Osteoblast (primary cell): Measurements from ENCODE around the gene TMEM204. TPM values are rescaled to one million over a fixed set of nuclear protein-coding genes. Genes with fewer than 3 reads are reported as not detected.

Experiments used
- DNase-seq: peaks from one replicate; pipeline ENCODE4 v3.0.0; 2011; ENCODE audit warnings: low spot score, mixed read lengths; ENCODE audit not compliant: insufficient read length; ENCODE audit errors: missing footprints
- H2AFZ ChIP-seq: 2 replicates; pipeline ENCODE4 v1.6.0; 2011; ENCODE audit warnings: mild to moderate bottlenecking, low read length
- H3K27ac ChIP-seq: 2 replicates; pipeline ENCODE4 v1.5.1; 2011; ENCODE audit warnings: mild to moderate bottlenecking, low read depth, low read length, moderate library complexity
- H3K27me3 ChIP-seq: 2 replicates; pipeline ENCODE4 v1.6.0; 2012; ENCODE audit warnings: mild to moderate bottlenecking, control low read depth, inconsistent platforms, low read length, moderate library complexity; ENCODE audit not compliant: insufficient read depth
- H3K36me3 ChIP-seq: 2 replicates; pipeline ENCODE4 v1.5.1; 2011; ENCODE audit warnings: mild to moderate bottlenecking, low read length, control low read depth, moderate library complexity; ENCODE audit not compliant: insufficient read depth
- H3K4me1 ChIP-seq: 2 replicates; pipeline ENCODE4 v1.5.1; 2011; ENCODE audit warnings: mild to moderate bottlenecking, low read length, control low read depth, moderate library complexity; ENCODE audit not compliant: insufficient read depth
- H3K4me2 ChIP-seq: 2 replicates; pipeline ENCODE4 v1.6.0; 2011; ENCODE audit warnings: mild to moderate bottlenecking, low read length; ENCODE audit not compliant: insufficient read depth
- H3K4me3 ChIP-seq: fragments of 200-600 bp; sonication (generic); 3 replicates; pipeline ENCODE4 v1.5.1; 2012; ENCODE audit warnings: mild to moderate bottlenecking, low read length, inconsistent platforms; ENCODE audit not compliant: insufficient read depth
- H3K79me2 ChIP-seq: 2 replicates; pipeline ENCODE4 v1.6.0; 2012; ENCODE audit warnings: mild to moderate bottlenecking, low read length, control low read depth, inconsistent platforms; ENCODE audit not compliant: insufficient read depth
- H3K9me3 ChIP-seq: 2 replicates; pipeline ENCODE4 v1.5.1; 2011; ENCODE audit warnings: low read depth, low read length, control low read depth
- H4K20me1 ChIP-seq: 2 replicates; pipeline ENCODE4 v1.6.0; 2012; ENCODE audit warnings: mild to moderate bottlenecking, low read length, control low read depth; ENCODE audit not compliant: insufficient read depth
- CTCF ChIP-seq: IDR thresholded peaks from 2 replicates; pipeline ENCODE4 v1.5.1; 2011; ENCODE audit warnings: mild to moderate bottlenecking, low read depth, low read length, moderate library complexity; ENCODE audit errors: extremely low read depth
- total RNA-seq: library from RNA; depleted of rRNA; stranded (reverse); fragments of >200 nt; gene quantifications from 2 replicates; pipeline ENCODE4 v1.2.3, GENCODE V29; 2012

Gene TMEM204
- total RNA-seq, 1 donor, result 8.3 TPM

- TF ChIP-seq CTCF, result no peak
- DNase-seq, result no peak
- Histone ChIP-seq H3K36me3 (peaks cover 10% of the 10 kb centered on the region), H3K9me3 (no peaks in the 10 kb centered on the region), H3K4me1 (peaks cover 9% of the 10 kb centered on the region), H3K27me3 (no peaks in the 10 kb centered on the region), H3K4me3 (no peak overlapping the region), H3K4me2 (no peak overlapping the region), H4K20me1 (peaks cover 7% of the 10 kb centered on the region), H3K79me2 (peaks cover 26% of the 10 kb centered on the region), H2AFZ (no peak overlapping the region), H3K27ac (no peak overlapping the region)
Observed at GRCh38 chr16:1491327-1491726, 42.1 kb upstream of the TMEM204 start.

DNA sequence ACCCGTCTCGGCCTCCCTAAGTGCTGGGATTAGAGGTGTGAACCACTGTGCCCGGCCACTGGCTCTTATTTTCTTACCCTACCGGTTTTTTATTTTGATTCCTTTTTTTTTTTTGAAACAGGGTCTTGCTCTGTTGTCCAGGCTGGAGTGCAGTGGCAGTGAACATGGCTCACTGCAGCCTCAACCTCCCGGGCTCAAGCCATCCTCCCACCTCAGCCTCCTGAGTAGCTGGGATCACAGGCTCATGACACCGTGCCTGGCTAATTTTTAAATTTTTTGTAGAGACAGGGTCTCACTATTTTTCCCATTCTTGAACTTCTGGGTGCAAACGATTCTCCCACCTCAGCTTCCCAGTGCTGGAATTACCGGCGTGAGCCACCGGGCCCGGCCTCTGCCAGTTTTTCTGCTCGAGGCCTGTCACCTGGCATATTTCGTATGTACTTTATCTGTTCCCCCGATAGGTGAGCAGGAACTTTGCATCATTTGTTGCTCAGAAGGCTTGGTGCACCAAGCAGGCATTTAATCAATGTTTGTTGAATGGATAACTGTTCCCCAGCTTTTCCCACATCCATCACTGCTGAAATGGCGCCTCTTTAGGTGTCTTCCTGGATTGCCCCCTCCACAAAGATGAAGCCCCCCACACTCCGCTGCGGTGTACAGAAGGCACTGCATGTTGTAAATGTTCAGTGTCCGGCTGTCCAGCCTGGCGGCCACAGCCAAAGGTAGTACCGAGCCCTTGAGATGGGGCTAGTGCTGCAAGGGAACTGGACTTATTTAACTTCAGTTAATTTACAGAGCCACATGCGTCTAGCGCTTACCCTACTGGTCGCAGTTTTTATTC lies 41.2 kb upstream of the TMEM204 start:
- Histone ChIP-seq H3K4me1 (peaks cover 9% of the 10 kb centered on the region), H2AFZ (peak overlapping the region; percentile 100), H3K4me3 (peak overlapping the region; percentile 85), H3K79me2 (peaks cover 36% of the 10 kb centered on the region), H3K36me3 (peaks cover 12% of the 10 kb centered on the region), H3K27ac (peak overlapping the region; percentile 84), H4K20me1 (peaks cover 7% of the 10 kb centered on the region), H3K9me3 (no peaks in the 10 kb centered on the region), H3K27me3 (no peaks in the 10 kb centered on the region), H3K4me2 (peak overlapping the region; percentile 95)
- no peak for DNase-seq
- no peak for TF ChIP-seq CTCF

- H4K20me1 ChIP-seq, result peaks cover 7% of the 10 kb centered on the region
- no peaks in the 10 kb centered on the region for H3K27me3 ChIP-seq
- H3K27ac ChIP-seq, result peak within 1 kb of the TSS; percentile 84
- DNase-seq, result peak; percentile 100
- H3K4me3 ChIP-seq, result peak within 1 kb of the TSS; percentile 85
- no peaks in the 10 kb centered on the region for H3K9me3 ChIP-seq
- peaks cover 14% of the 10 kb centered on the region for H3K36me3 ChIP-seq
- TF ChIP-seq CTCF, result no peak
- H3K4me2 ChIP-seq, result peak within 1 kb of the TSS; percentile 97
- peaks cover 38% of the 10 kb centered on the region for H3K79me2 ChIP-seq
- H2AFZ ChIP-seq, result peak within 1 kb of the TSS; percentile 100
- H3K4me1 ChIP-seq, result peaks cover 9% of the 10 kb centered on the region
Observed at GRCh38 chr16:1492923-1493745, 40.3 kb upstream of the TMEM204 start, which contains the start of gene TELO2. Gene TELO2 (plus strand): TSS chr16:1493360. CDS start chr16:1494282, 922 bp downstream.

GRCh38 chr16:1493746-1494094 lies 39.7 kb upstream of the TMEM204 start:
- no peak for TF ChIP-seq CTCF
- peak overlapping the region; percentile 84 for H3K27ac ChIP-seq
- H3K79me2 ChIP-seq, result peaks cover 38% of the 10 kb centered on the region
- peak overlapping the region; percentile 88 for H2AFZ ChIP-seq
- H3K4me1 ChIP-seq, result peaks cover 9% of the 10 kb centered on the region
- no peaks in the 10 kb centered on the region for H3K27me3 ChIP-seq
- H3K4me2 ChIP-seq, result peak overlapping the region; percentile 97
- DNase-seq, result peak; percentile 96
- H3K4me3 ChIP-seq, result peak overlapping the region; percentile 85
- peaks cover 7% of the 10 kb centered on the region for H4K20me1 ChIP-seq
- H3K36me3 ChIP-seq, result peaks cover 14% of the 10 kb centered on the region
- H3K9me3 ChIP-seq, result no peaks in the 10 kb centered on the region
